Transverse colon (tissue), 4 donors: ENCODE data around the gene ATRN.

ENCODE experiments used
- CTCF ChIP-seq, 5 experiments: fragments of 200-600 bp in 3 of 5; fragments of 450-650 bp in 2 of 5; sonication (generic) in 3 of 5; IDR thresholded peaks; 1 replicate in 2 of 5; 2 replicates in 3 of 5; pipeline ENCODE4 v1.5.1; 2016 to 2017; ENCODE audit warnings: antibody characterized with exemption in 5 of 5, inconsistent platforms in 3 of 5, mild to moderate bottlenecking in 2 of 5, moderate library complexity in 1 of 5
- EP300 ChIP-seq: sonication (generic); formaldehyde crosslinking; IDR thresholded peaks from one replicate; pipeline ENCODE4 v1.6.1; 2017; ENCODE audit warnings: antibody characterized with exemption, low read depth
- POLR2AphosphoS5 ChIP-seq, 3 donors: sonication (generic); formaldehyde crosslinking; IDR thresholded peaks; one replicate each; pipeline ENCODE4 v1.6.1; 2016; ENCODE audit warnings: antibody characterized with exemption in 3 of 3

GRCh38 chr20:3627476-3627875 is 156.7 kb downstream of the ATRN start:
- TF ChIP-seq POLR2AphosphoS5 (IDR thresholded peaks at IDR 0.05) (no peak), CTCF (IDR thresholded peaks at IDR 0.05) (no peak), EP300 (no peak)
